Activated naive CD8-positive, alpha-beta T cell (primary cell): ENCODE data around the gene ETDB.

Experiments
- H3K27ac Mint-ChIP-seq: one replicate; pipeline ENCODE4 v1.8.0; 2021; ENCODE audit warnings: mixed read lengths
- H3K27me3 Mint-ChIP-seq: one replicate; pipeline ENCODE4 v1.8.0; 2021; ENCODE audit warnings: mixed read lengths
- H3K36me3 Mint-ChIP-seq: one replicate; pipeline ENCODE4 v1.8.0; 2021; ENCODE audit warnings: mixed read lengths
- H3K4me1 Mint-ChIP-seq: one replicate; pipeline ENCODE4 v1.8.0; 2021; ENCODE audit warnings: low read depth, mixed read lengths
- H3K4me3 Mint-ChIP-seq: one replicate; pipeline ENCODE4 v1.8.0; 2021; ENCODE audit warnings: mild to moderate bottlenecking, mixed read lengths
- H3K9me3 Mint-ChIP-seq: one replicate; pipeline ENCODE4 v1.8.0; 2021; ENCODE audit warnings: low read depth, mixed read lengths

Gene ETDB

GRCh38 chrX:135086197-135086854 is 34.0 kb downstream of the ETDB start:
- Mint-ChIP-seq H3K27ac (no peak overlapping the region), H3K36me3 (no peaks in the 10 kb centered on the region), H3K4me1 (peaks cover 3% of the 10 kb centered on the region), H3K27me3 (peaks cover 2% of the 10 kb centered on the region), H3K4me3 (no peak overlapping the region), H3K9me3 (no peaks in the 10 kb centered on the region)

- H3K27ac Mint-ChIP-seq = no peak overlapping the region
- H3K4me1 Mint-ChIP-seq = peaks cover 3% of the 10 kb centered on the region
- no peaks in the 10 kb centered on the region for H3K36me3 Mint-ChIP-seq
- H3K4me3 Mint-ChIP-seq = no peak overlapping the region
- no peaks in the 10 kb centered on the region for H3K9me3 Mint-ChIP-seq
- peaks cover 2% of the 10 kb centered on the region for H3K27me3 Mint-ChIP-seq
Measured at GRCh38 chrX:135081693-135082404, 38.5 kb downstream of the ETDB start.
